ENCODE data around the gene CCBE1. TPM values are rescaled to one million over a fixed set of nuclear protein-coding genes. Genes with fewer than 3 reads are reported as not detected.

CCBE1 gene
- total RNA-seq, 1 experiment from 2014 or later, result 28.9 TPM

DNA sequence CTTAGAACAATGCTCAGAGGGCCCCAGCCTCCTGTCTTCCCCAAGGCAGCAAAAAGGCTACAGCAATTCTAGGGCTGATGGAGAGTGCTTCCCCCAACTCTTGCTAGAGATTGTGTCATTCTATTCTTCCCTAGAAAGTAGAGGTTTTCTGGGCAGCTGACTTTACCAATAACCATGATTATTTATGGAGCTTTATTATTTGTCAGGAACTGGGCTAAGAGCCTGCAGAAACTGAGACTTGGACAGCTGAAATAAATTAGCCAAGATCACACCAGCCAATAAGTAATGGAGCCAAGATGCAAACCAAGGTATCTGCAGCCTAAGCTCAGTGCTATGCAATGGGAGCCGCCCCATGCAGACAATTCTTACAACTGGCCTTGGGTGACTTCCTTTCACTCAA is 84.8 kb downstream of the CCBE1 start:
- no peak for DNase-seq (ENCODE audit: unreplicated experiment)
- no peaks in the 10 kb centered on the region for H3K27me3 Mint-ChIP-seq (ENCODE audit: insufficient read depth, unreplicated experiment)
- POLR2A ChIA-PET, result interaction anchor here (0.6 kb wide), 1 partner anchor 771 kb away, joined by 3 read pairs; no protein-coding TSS in a partner anchor
- intact Hi-C loops (cut with micrococcal nuclease), result no loop called here
- peaks cover 13% of the 10 kb centered on the region for H3K4me1 Mint-ChIP-seq (ENCODE audit: insufficient read depth, unreplicated experiment)
- H3K36me3 Mint-ChIP-seq (ENCODE audit: insufficient read depth, unreplicated experiment), result no peaks in the 10 kb centered on the region
- H3K27ac Mint-ChIP-seq (ENCODE audit: low read depth, unreplicated experiment), result no peak overlapping the region
- CTCF ChIA-PET, result interaction anchor here (0.9 to 1.1 kb wide), 3 partner anchors 11 to 19 kb away, joined by 3 to 5 read pairs (median 3); no protein-coding TSS in a partner anchor
- BruUV-seq (replicated peaks), result no TSS peak
- no peak overlapping the region for H3K4me3 Mint-ChIP-seq (ENCODE audit: unreplicated experiment)
- no peaks in the 10 kb centered on the region for H3K9me3 Mint-ChIP-seq (ENCODE audit: unreplicated experiment)
- TF ChIP-seq, protein P1, sequence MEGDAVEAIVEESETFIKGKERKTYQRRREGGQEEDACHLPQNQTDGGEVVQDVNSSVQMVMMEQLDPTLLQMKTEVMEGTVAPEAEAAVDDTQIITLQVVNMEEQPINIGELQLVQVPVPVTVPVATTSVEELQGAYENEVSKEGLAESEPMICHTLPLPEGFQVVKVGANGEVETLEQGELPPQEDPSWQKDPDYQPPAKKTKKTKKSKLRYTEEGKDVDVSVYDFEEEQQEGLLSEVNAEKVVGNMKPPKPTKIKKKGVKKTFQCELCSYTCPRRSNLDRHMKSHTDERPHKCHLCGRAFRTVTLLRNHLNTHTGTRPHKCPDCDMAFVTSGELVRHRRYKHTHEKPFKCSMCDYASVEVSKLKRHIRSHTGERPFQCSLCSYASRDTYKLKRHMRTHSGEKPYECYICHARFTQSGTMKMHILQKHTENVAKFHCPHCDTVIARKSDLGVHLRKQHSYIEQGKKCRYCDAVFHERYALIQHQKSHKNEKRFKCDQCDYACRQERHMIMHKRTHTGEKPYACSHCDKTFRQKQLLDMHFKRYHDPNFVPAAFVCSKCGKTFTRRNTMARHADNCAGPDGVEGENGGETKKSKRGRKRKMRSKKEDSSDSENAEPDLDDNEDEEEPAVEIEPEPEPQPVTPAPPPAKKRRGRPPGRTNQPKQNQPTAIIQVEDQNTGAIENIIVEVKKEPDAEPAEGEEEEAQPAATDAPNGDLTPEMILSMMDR (IDR thresholded peaks at IDR 0.05; ENCODE audit: unreplicated experiment), result no peak

DNA sequence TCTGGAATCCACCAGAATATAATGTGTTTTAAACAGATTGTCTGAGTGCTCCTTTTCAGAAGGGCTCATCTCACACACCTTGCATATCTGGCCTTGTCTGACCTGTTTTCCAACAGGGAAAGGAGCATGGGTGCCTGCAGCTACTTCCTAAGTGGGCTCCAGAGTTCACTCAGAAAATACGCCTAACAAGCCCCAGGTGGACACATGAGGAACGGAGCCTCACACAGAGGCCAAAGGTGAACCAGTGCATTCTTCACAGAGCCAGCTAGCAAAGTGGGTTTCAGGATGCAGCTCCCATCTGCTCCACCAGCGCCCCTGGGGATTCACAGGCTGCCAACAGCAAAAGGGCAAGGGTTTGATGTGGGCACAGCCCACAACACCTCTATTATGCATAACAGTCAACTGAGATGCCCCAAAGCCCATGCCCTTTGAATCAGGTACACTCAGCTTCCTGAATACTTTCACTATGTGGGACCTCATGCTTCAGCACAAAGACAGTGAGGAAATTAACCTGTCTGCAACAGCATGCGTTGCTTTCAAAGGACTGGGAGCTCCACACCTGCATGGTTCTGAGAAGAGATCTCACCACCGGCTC is 86.6 kb downstream of the CCBE1 start:
- CTCF ChIA-PET, result interaction anchor here (0.6 to 2.0 kb wide), 3 partner anchors 8 to 22 kb away, joined by 3 to 10 read pairs (median 6); no protein-coding TSS in a partner anchor
- no peak for DNase-seq (ENCODE audit: unreplicated experiment)
- Mint-ChIP-seq H3K4me1 (ENCODE audit: insufficient read depth, unreplicated experiment) (no peaks in the 10 kb centered on the region), H3K27me3 (ENCODE audit: insufficient read depth, unreplicated experiment) (no peaks in the 10 kb centered on the region), H3K9me3 (ENCODE audit: unreplicated experiment) (no peaks in the 10 kb centered on the region), H3K4me3 (ENCODE audit: unreplicated experiment) (no peak overlapping the region), H3K27ac (ENCODE audit: low read depth, unreplicated experiment) (no peak overlapping the region), H3K36me3 (ENCODE audit: insufficient read depth, unreplicated experiment) (no peaks in the 10 kb centered on the region)
- BruUV-seq (replicated peaks), result no TSS peak
- TF ChIP-seq, protein P1 (IDR thresholded peaks at IDR 0.05; ENCODE audit: unreplicated experiment), result no peak
- intact Hi-C loops (cut with micrococcal nuclease), result no loop called here
- POLR2A ChIA-PET, result no interaction called here

DNA sequence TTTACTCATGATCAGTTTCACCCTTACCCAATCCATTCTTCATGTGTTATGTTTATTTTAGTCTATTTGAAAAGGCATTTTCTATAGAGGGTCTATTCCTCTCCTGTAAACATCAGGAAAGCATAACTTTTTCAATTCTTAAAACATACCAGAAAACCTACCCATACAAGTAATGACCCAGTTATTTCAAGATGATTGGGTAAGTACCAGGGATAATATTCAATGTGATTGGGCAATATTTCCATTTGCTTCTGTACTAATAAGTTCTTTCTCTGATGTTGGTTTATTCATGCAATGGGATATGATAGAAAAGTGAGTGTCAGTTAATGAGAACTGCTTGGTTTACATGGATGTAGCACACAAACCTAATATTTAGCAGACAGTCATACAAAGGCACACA is 87.6 kb downstream of the CCBE1 start:
- POLR2A ChIA-PET, result no interaction called here
- CTCF ChIA-PET, result interaction anchor here (1.2 to 2.0 kb wide), 2 partner anchors 21 to 22 kb away, joined by 3 to 10 read pairs; no protein-coding TSS in a partner anchor
- Mint-ChIP-seq H3K9me3 (ENCODE audit: unreplicated experiment) (no peaks in the 10 kb centered on the region), H3K4me1 (ENCODE audit: insufficient read depth, unreplicated experiment) (peaks cover 8% of the 10 kb centered on the region), H3K36me3 (ENCODE audit: insufficient read depth, unreplicated experiment) (no peaks in the 10 kb centered on the region), H3K4me3 (ENCODE audit: unreplicated experiment) (no peak overlapping the region), H3K27ac (ENCODE audit: low read depth, unreplicated experiment) (no peak overlapping the region), H3K27me3 (ENCODE audit: insufficient read depth, unreplicated experiment) (no peaks in the 10 kb centered on the region)
- TF ChIP-seq, protein P1 (IDR thresholded peaks at IDR 0.05; ENCODE audit: unreplicated experiment), result no peak
- BruUV-seq (replicated peaks), result no TSS peak
- no peak for DNase-seq (ENCODE audit: unreplicated experiment)
- intact Hi-C loops (cut with micrococcal nuclease), result no loop called here

DNA sequence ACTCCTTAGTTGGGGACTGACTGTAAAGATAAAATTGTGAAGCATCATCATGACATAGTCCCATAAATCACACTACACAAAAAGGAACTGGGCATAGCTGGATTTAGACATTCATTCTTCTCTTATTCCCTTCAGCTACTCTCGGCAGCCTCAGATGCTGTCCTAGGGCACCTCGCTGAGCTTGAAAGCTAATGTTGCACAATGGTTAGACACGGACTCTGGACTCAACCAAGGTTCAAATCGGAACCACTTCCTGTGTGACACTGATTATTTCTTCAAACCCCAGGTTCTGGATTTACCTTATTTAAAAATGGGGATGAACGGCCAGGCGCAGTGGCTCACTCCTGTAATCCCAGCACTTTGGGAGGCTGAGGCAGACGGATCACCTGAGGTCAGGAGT is 89.8 kb downstream of the CCBE1 start:
- no peaks in the 10 kb centered on the region for H3K36me3 Mint-ChIP-seq (ENCODE audit: insufficient read depth, unreplicated experiment)
- no peaks in the 10 kb centered on the region for H3K9me3 Mint-ChIP-seq (ENCODE audit: unreplicated experiment)
- H3K27me3 Mint-ChIP-seq (ENCODE audit: insufficient read depth, unreplicated experiment), result no peaks in the 10 kb centered on the region
- no peak overlapping the region for H3K4me3 Mint-ChIP-seq (ENCODE audit: unreplicated experiment)
- ChIA-PET POLR2A (interaction anchor here (0.6 kb wide), 1 partner anchor 932 kb away, joined by 4 read pairs; no protein-coding TSS in a partner anchor), CTCF (interaction anchor here (0.8 kb wide), 1 partner anchor 23 kb away, joined by 8 read pairs; no protein-coding TSS in a partner anchor)
- no peak for DNase-seq (ENCODE audit: unreplicated experiment)
- TF ChIP-seq, protein P1 (IDR thresholded peaks at IDR 0.05; ENCODE audit: unreplicated experiment), result no peak
- no peak overlapping the region for H3K27ac Mint-ChIP-seq (ENCODE audit: low read depth, unreplicated experiment)
- H3K4me1 Mint-ChIP-seq (ENCODE audit: insufficient read depth, unreplicated experiment), result peaks cover 9% of the 10 kb centered on the region
- intact Hi-C loops (cut with micrococcal nuclease), result no loop called here
- no TSS peak for BruUV-seq (replicated peaks)
